DOHH2 (cell line): ENCODE data around the gene CNTNAP2.

Experiments used
- EZH2phosphoT487 ChIP-seq: fragments of 200-600 bp; sonication (generic); IDR thresholded peaks from 2 replicates; pipeline ENCODE4 v1.6.1; 2017; ENCODE audit warnings: borderline replicate concordance, mild to moderate bottlenecking, antibody characterized with exemption, low read length, moderate library complexity, mixed read lengths
- TF ChIP-seq, protein P1 (sequence below): fragments of 200-600 bp; sonication (generic); IDR thresholded peaks from one replicate; pipeline ENCODE4 v1.5.1; 2014; ENCODE audit warnings: antibody characterized with exemption, mild to moderate bottlenecking, low read depth, low read length; ENCODE audit not compliant: poor library complexity, severe bottlenecking

GRCh38 chr7:147523056-147523455 lies 1406.5 kb downstream of the CNTNAP2 start:
- TF ChIP-seq, protein P1, sequence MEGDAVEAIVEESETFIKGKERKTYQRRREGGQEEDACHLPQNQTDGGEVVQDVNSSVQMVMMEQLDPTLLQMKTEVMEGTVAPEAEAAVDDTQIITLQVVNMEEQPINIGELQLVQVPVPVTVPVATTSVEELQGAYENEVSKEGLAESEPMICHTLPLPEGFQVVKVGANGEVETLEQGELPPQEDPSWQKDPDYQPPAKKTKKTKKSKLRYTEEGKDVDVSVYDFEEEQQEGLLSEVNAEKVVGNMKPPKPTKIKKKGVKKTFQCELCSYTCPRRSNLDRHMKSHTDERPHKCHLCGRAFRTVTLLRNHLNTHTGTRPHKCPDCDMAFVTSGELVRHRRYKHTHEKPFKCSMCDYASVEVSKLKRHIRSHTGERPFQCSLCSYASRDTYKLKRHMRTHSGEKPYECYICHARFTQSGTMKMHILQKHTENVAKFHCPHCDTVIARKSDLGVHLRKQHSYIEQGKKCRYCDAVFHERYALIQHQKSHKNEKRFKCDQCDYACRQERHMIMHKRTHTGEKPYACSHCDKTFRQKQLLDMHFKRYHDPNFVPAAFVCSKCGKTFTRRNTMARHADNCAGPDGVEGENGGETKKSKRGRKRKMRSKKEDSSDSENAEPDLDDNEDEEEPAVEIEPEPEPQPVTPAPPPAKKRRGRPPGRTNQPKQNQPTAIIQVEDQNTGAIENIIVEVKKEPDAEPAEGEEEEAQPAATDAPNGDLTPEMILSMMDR, result no peak
- TF ChIP-seq EZH2phosphoT487, result no peak
